Muscle of leg (tissue), 11 donors: ENCODE data around the gene PIP4K2A. TPM values are rescaled to one million over a fixed set of nuclear protein-coding genes. Genes with fewer than 3 reads are reported as not detected.
A peak's percentile ranks its signal among the peaks of the same experiment; 100 is the strongest.

Experiments used
- DNase-seq: peaks from one replicate; pipeline ENCODE4 v3.0.0; 2013
- H3K27ac ChIP-seq: one replicate; pipeline ENCODE4 v1.5.1; 2013; ENCODE audit warnings: mild to moderate bottlenecking, low read length, control low read depth
- H3K27me3 ChIP-seq: one replicate; pipeline ENCODE4 v1.6.1; 2013; ENCODE audit warnings: low read length; ENCODE audit not compliant: control insufficient read depth, insufficient read depth
- H3K36me3 ChIP-seq: one replicate; pipeline ENCODE4 v1.6.1; 2013; ENCODE audit warnings: low read length; ENCODE audit not compliant: control insufficient read depth, insufficient read depth
- H3K4me1 ChIP-seq: one replicate; pipeline ENCODE4 v1.6.1; 2013; ENCODE audit warnings: low read length; ENCODE audit not compliant: control insufficient read depth, insufficient read depth
- H3K4me3 ChIP-seq: one replicate; pipeline ENCODE4 v1.5.1; 2013; ENCODE audit warnings: low read length, control low read depth
- H3K9me3 ChIP-seq: replicated peaks from 2 replicates; pipeline ENCODE4 v1.6.1; 2013; ENCODE audit warnings: low read depth, low read length; ENCODE audit not compliant: control insufficient read depth
- WGBS: methylation state at CpG from one replicate; pipeline ENCODE4 v1.1.5; 2013; ENCODE audit warnings: missing lambda C conversion rate; ENCODE audit not compliant: insufficient coverage; 5-methylcytosine and 5-hydroxymethylcytosine counted together
- polyA plus RNA-seq, 8 donors: library from polyadenylated mRNA; unstranded; fragments of 120-200 nt; gene quantifications; one replicate each; pipeline versions ENCODE4 v1.2.1 to v1.2.3, GENCODE V29; 2013; ENCODE audit warnings: inconsistent platforms in 1 of 8, low replicate concordance in 1 of 8; ENCODE audit not compliant: insufficient read length in 8 of 8, insufficient read depth in 1 of 8
- total RNA-seq: library from RNA; stranded (reverse); fragments of 120-200 nt; gene quantifications from one replicate; pipeline ENCODE4 v1.2.4, GENCODE V29; 2013

The PIP4K2A gene
- total and polyA plus RNA-seq, 9 donors, result 15.4 to 22.4 (median 18.3) TPM

DNA sequence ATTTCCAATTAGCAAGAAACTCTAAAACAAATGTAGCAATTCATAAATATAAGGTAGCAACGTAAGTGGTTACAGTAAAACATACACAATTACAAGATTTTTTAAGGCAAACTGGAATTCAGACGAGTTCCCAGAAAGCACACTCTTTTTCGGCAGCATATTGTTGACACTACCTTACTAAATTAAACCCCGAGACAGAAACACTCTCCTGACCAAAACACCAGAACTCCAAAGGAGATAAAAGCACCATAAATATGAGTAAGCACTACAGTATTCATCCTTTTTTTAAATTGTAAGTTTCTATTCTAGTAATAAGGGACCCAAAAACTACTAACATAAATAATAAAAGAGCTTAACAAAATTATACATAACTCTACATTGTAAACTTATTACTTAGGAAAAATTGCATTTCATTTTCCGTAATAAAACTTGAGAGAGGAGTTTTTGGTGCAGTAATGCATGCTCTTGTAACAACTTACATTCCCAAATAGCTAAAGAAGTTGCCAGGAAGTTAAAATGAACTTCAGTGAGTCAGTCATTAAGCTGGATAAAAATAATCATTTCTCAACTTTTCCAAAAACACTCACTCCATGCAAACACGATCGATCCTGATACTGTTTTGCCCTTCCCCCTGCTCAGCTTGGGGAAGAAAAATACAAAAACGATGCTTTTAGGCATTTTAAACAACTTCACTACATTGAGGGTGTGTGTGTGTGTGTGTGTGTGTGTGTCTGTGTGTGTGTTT, 2.0 kb downstream of the PIP4K2A start:
- Histone ChIP-seq H3K4me1 (peaks cover 13% of the 10 kb centered on the region), H3K27me3 (no peaks in the 10 kb centered on the region), H3K36me3 (no peaks in the 10 kb centered on the region), H3K9me3 (no peaks in the 10 kb centered on the region), H3K4me3 (peak overlapping the region; percentile 92), H3K27ac (peak overlapping the region; percentile 60)
- no CpG with 5 or more reads among the region's 8 CpGs for WGBS
- peak; percentile 59 for DNase-seq

DNA sequence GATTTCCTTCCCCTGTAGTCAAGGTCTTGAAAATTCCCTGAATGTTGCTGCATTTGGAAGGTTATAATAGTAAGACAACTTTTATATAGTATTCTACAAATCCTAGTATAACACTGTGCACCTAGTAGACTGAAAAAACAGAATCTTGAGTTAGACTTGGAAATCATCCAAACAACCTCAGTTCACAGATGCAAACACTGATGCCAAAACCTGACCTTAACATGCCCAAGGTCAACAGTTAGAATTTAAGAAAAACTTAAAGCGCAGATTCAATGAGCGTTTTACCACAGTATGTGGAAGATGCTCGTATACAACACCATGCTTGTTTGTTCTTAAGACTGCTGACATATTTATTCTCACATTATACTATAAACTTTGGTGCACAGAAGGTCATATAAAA, 3.0 kb downstream of the PIP4K2A start:
- no CpG with 5 or more reads among the region's 3 CpGs for WGBS

DNA sequence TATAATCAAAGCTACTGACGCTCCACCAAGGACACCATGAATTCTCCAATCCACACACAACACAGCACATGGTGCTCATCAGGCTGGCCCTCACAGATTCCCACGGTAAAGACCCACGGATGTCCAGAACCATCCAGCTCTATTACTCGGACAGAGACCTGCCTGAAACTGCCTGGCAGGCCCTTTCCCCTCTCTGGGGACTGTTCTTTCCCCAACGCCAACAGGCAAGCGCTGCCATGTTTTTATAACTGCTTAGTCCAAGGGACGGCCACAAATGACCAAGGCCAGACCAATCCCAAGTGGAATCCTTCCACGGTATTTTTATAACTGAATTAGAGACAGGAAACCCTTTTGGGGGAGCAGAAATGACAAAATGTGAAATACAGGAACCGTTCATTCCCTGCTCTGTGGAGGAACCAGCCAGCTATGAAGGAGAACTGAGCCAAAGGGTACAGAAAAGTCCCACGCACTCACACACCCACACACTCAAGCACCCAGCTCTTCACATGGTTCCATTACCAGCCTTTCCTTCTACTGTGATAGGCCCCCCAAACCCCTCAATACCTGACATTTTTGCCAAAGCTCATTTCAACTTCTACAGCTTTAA, 4.1 kb downstream of the PIP4K2A start:
- H3K27ac ChIP-seq, result no peak overlapping the region
- H3K4me1 ChIP-seq, result peaks cover 13% of the 10 kb centered on the region
- 81% methylated on average over 9 of the region's 10 CpGs for WGBS

More for the DNA sequence above, 3.0 kb downstream of the PIP4K2A start:
- no peak for DNase-seq
- no peak overlapping the region for H3K27ac ChIP-seq
- no peaks in the 10 kb centered on the region for H3K27me3 ChIP-seq
- peaks cover 13% of the 10 kb centered on the region for H3K4me1 ChIP-seq
- no peaks in the 10 kb centered on the region for H3K36me3 ChIP-seq
- no peaks in the 10 kb centered on the region for H3K9me3 ChIP-seq
- H3K4me3 ChIP-seq, result no peak overlapping the region

DNA sequence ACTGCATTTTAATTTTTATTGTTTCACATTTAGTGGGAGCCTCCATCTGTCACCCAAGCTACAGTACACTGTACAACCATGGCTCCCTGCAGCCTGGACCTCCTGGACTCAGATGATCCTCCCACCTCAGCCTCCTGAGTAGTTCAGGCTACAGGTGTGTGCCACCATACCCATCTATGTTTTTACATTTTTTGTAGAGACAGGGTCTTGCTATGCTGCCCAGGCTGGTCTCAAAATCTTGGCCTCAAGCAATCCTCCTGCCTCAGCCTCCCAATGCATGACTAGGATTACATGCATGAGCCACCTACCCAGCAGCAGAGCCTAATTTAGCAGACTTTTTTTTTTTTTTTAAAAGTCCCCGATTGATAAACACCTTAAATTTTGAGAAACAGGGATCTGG, 5.6 kb downstream of the PIP4K2A start:
- DNase-seq, result no peak
- no peaks in the 10 kb centered on the region for H3K36me3 ChIP-seq
- H3K4me3 ChIP-seq, result no peak overlapping the region
- no CpG with 5 or more reads among the region's 1 CpG for WGBS
- no peaks in the 10 kb centered on the region for H3K9me3 ChIP-seq
- H3K27ac ChIP-seq, result no peak overlapping the region
- peaks cover 10% of the 10 kb centered on the region for H3K4me1 ChIP-seq
- no peaks in the 10 kb centered on the region for H3K27me3 ChIP-seq

More for the DNA sequence above, 4.1 kb downstream of the PIP4K2A start:
- Histone ChIP-seq H3K9me3 (no peaks in the 10 kb centered on the region), H3K4me3 (no peak overlapping the region), H3K27me3 (no peaks in the 10 kb centered on the region), H3K36me3 (no peaks in the 10 kb centered on the region)
- DNase-seq, result peak; percentile 35

DNA sequence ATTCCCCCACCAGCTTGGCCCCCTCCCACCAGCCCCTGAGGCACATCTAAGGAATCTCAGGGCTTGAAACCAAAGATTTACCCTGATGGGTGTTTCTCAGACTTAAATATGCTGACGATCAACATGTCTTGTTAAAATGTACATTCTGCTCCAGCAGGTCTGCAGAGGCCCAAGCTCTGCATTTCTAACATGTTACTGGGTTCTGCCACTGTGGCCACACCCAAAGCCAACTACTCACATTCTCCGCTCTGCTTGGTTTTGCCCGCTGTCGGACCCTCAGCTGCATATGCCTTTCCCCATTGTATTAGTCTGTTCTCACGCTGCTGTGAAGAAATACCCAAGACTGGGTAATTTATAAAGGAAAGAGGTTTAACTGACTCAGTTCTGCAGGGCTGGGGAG, 8.9 kb downstream of the PIP4K2A start:
- 90% methylated on average over 1 of the region's 5 CpGs for WGBS

DNA sequence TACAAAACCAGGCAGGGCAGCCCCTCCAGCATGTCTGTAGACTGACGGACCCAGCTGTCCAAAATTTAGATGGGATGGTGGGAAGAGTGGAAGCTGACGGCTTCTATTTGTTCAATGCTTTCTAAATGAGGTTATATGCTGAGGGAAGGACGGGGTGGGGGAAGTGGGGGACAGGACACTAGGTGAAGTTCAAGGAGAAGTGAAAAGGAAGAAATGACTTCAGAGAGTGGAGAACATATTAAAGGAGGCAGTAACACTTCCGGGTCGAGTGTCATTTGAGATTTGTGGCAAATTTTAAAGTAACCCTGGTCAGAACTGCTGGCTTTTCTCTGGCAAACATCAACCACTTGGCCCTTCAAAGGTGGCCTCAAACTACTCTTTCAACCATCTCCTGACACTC, 9.4 kb downstream of the PIP4K2A start:
- DNase-seq, result no peak
- H3K27me3 ChIP-seq, result no peaks in the 10 kb centered on the region
- H3K27ac ChIP-seq, result no peak overlapping the region
- H3K4me1 ChIP-seq, result peaks cover 2% of the 10 kb centered on the region
- no peaks in the 10 kb centered on the region for H3K36me3 ChIP-seq
- H3K9me3 ChIP-seq, result no peaks in the 10 kb centered on the region
- 82% methylated on average over 3 of the region's 5 CpGs for WGBS
- no peak overlapping the region for H3K4me3 ChIP-seq

More for the DNA sequence above, 8.9 kb downstream of the PIP4K2A start:
- Histone ChIP-seq H3K4me3 (no peak overlapping the region), H3K36me3 (no peaks in the 10 kb centered on the region), H3K9me3 (no peaks in the 10 kb centered on the region), H3K27me3 (no peaks in the 10 kb centered on the region), H3K4me1 (peaks cover 4% of the 10 kb centered on the region), H3K27ac (no peak overlapping the region)
- no peak for DNase-seq

DNA sequence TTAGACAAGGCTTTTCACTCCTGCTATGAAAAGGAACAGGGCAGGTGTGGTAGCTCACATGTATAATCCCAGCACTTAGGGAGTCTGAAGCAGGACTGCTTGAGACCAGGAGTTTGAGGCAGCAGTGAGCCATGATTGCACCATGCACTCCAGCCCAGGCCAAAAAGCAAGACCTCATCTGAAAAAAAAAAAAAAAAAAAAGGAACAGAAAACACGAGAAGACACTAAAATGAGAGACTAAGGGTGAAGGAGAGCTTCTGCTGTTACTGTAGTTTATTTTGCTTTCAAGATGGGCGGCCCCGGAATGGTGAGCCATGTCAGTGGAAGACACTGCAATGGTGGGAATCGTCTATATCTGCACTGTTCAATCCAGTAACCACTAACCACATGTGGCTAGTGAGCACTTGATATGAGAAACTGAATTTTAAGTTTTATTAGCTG, 9.9 kb downstream of the PIP4K2A start:
- no peak overlapping the region for H3K4me3 ChIP-seq
- no peaks in the 10 kb centered on the region for H3K27me3 ChIP-seq
- no peak overlapping the region for H3K27ac ChIP-seq
- no peaks in the 10 kb centered on the region for H3K36me3 ChIP-seq
- H3K9me3 ChIP-seq, result no peaks in the 10 kb centered on the region
- no peak for DNase-seq
- H3K4me1 ChIP-seq, result peaks cover 2% of the 10 kb centered on the region
- WGBS, result no CpG with 5 or more reads among the region's 4 CpGs

DNA sequence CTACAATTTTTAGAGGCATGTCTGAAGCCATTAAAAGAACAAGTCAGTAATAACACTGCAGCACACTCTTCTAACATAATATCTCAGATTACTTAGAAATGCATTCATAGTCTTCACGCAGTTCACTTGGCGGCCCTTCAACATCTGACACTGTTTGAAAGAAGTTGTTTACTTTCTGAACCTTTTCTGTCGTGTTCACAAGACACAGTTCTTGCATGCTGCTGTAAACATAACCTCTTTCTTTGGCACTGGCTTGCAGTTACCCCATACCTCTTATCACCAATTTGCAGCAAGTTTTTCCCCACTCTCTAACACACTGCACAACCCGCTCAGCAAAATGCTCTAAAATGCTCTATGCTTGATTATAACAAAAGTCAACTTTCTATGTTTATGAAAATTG, 12.0 kb downstream of the PIP4K2A start:
- Histone ChIP-seq H3K27ac (no peak overlapping the region), H3K9me3 (no peaks in the 10 kb centered on the region), H3K4me3 (no peak overlapping the region), H3K27me3 (no peaks in the 10 kb centered on the region), H3K36me3 (no peaks in the 10 kb centered on the region), H3K4me1 (peaks cover 6% of the 10 kb centered on the region)
- 84% methylated on average over 3 of the region's 4 CpGs for WGBS
- DNase-seq, result no peak

DNA sequence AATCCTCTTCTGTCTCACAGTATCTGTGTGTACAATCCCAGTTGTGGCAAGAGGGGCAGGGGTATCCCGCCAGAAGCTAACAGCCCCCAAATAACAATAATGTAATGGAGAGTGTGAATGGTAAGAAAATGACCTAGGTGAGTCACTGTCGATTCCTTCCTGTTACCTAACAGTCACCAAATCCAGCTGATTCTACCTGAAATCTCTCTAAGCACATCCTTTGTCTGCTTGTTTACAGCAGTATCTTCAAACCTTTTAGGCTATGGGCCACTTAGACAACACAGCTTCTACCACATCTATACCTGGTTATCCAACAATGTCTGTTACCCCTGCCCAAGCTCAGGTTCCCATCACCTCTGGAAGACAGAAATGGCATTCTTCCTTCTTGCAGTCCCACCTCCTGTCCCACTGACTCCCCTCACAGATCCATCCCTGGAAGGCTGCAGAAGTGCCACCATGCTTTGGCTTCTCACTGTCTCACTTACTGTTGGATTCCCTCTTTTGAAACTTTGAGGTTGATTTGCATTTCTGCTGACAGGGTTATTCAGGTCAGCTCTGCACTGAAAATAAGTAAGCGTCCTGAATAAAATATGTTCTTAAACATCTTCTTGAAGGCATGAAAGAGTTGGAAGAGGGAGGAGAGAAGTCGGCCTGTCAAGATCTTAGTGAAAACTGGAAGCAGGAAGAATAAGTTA, 13.1 kb downstream of the PIP4K2A start:
- no peak overlapping the region for H3K27ac ChIP-seq
- no peaks in the 10 kb centered on the region for H3K27me3 ChIP-seq
- DNase-seq, result no peak
- no peaks in the 10 kb centered on the region for H3K9me3 ChIP-seq
- H3K36me3 ChIP-seq, result no peaks in the 10 kb centered on the region
- WGBS, result 92% methylated on average over 2 of the region's 4 CpGs
- H3K4me1 ChIP-seq, result peaks cover 6% of the 10 kb centered on the region
- no peak overlapping the region for H3K4me3 ChIP-seq

DNA sequence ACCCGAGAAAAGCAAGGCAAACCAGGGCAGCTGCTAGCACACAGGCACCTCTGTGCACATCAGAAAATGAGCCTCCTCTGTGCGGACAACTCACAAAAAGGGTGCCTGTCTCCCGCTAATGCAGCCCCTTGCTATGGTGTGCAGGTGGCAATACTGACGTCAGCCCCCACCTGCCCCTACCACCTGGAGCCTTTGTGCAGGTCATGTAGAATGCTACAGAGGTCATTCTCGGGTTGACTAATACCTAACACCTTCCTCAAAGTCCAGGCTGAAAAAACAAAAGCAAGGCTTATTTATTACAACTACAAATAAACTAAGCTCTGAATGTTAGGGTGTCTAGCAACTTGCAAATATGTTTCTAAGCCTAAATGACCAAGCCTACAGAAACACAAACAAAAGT, 13.9 kb downstream of the PIP4K2A start:
- Histone ChIP-seq H3K4me1 (peaks cover 6% of the 10 kb centered on the region), H3K4me3 (no peak overlapping the region), H3K27me3 (no peaks in the 10 kb centered on the region), H3K27ac (no peak overlapping the region), H3K36me3 (no peaks in the 10 kb centered on the region), H3K9me3 (no peaks in the 10 kb centered on the region)
- WGBS, result 69% methylated on average over 3 of the region's 5 CpGs
- DNase-seq, result no peak
